ENCODE data around the gene USP38.

USP38 gene

DNA sequence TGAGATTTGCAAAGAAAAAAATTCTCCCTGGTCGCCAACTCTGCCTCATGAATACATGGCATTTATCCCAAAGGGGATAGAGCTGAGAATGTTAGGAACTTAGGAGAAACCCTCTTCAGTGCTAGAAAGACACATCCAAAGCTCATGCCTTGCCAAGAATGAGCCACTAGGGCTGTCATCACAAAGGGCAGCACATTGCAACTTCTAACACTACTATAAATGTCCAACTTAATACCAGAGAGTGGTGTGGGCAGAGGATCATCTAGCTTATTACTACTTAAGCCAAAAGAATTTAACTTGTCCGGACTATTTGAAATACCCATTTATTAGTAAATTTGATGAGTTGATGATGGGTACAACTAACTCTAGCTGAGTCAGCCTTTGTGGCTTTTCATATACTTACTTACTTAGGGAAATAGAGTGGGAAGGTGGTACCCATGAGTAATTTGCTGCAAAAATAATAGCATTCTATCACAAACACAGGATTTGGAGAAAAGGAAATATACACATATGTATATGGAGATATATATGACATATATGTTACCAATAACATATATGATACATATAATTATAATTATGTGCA, 85.6 kb downstream of the USP38 start:
- DNase-seq = no peak

All from activated CD4-positive, alpha-beta T cell treated with anti-CD3 and anti-CD28 coated beads, Interleukin-2, amount 50 U/mL, for 4 hours (primary cell).